Cortex of kidney (tissue), 1 donor: ENCODE data around the gene CCDC85A.
"Not testable (repeated sequence)": the region's sequence is repeated elsewhere in the genome, so short reads cannot be mapped to it uniquely, and the experiment has no call there.

Experiments
- DNase-seq: peaks from one replicate; lab custom pipeline; 2025; lab: John Stamatoyannopoulos, UW

CCDC85A gene

GRCh38 chr2:56183643-56184499 is at the start of gene CCDC85A:
Gene CCDC85A, plus strand, starts transcription at chr2:56183990. Its CDS starts 635 bp downstream, at chr2:56184625.
- no peak for DNase-seq

GRCh38 chr2:56134861-56135260 is 48.9 kb upstream of the CCDC85A start:
- no peak for DNase-seq

- not testable (repeated sequence) for DNase-seq
Measured at GRCh38 chr2:56142497-56143061, 41.2 kb upstream of the CCDC85A start.

GRCh38 chr2:56147907-56148306 is 35.9 kb upstream of the CCDC85A start:
- no peak for DNase-seq

GRCh38 chr2:56148825-56149224 is 35.0 kb upstream of the CCDC85A start:
- no peak for DNase-seq

- DNase-seq, result no peak
Measured at GRCh38 chr2:56151841-56152240, 31.9 kb upstream of the CCDC85A start.

- DNase-seq, result no peak
Measured at GRCh38 chr2:56155188-56155587, 28.6 kb upstream of the CCDC85A start.

- not testable (repeated sequence) for DNase-seq
Measured at GRCh38 chr2:56159875-56160274, 23.9 kb upstream of the CCDC85A start.

GRCh38 chr2:56167616-56168562 is 15.9 kb upstream of the CCDC85A start:
- no peak for DNase-seq

GRCh38 chr2:56169521-56169920 is 14.3 kb upstream of the CCDC85A start:
- DNase-seq, result no peak

- no peak for DNase-seq
Measured at GRCh38 chr2:56170504-56170903, 13.3 kb upstream of the CCDC85A start.

GRCh38 chr2:56170988-56171387 is 12.8 kb upstream of the CCDC85A start:
- no peak for DNase-seq

GRCh38 chr2:56175779-56176178 is 8.0 kb upstream of the CCDC85A start:
- no peak for DNase-seq

GRCh38 chr2:56177420-56178220 is 6.2 kb upstream of the CCDC85A start:
- DNase-seq, result no peak

GRCh38 chr2:56179931-56180330 is 3.9 kb upstream of the CCDC85A start:
- no peak for DNase-seq

- no peak for DNase-seq
Measured at GRCh38 chr2:56182420-56182819, 1.4 kb upstream of the CCDC85A start.

GRCh38 chr2:56184500-56185011 is 766 bp downstream of the CCDC85A start:
- DNase-seq, result no peak

- no peak for DNase-seq
Measured at GRCh38 chr2:56185101-56185581, 1.4 kb downstream of the CCDC85A start.

GRCh38 chr2:56185582-56186046 is 1.8 kb downstream of the CCDC85A start:
- no peak for DNase-seq

GRCh38 chr2:56191617-56192016 is 7.8 kb downstream of the CCDC85A start:
- no peak for DNase-seq
